GM19025 (cell line): ENCODE measurements around the gene S100PBP.

ENCODE experiments used
- ATAC-seq: cut with Tn5 transposase; IDR thresholded peaks from one replicate; pipeline ENCODE4 v1.9.1; 2021; ENCODE audit warnings: mild to moderate bottlenecking, low read depth, moderate library complexity; ENCODE audit not compliant: unreplicated experiment

The S100PBP gene

GRCh38 chr1:32884726-32885125 lies 67.3 kb downstream of the S100PBP start:
- ATAC-seq: no peak

DNA sequence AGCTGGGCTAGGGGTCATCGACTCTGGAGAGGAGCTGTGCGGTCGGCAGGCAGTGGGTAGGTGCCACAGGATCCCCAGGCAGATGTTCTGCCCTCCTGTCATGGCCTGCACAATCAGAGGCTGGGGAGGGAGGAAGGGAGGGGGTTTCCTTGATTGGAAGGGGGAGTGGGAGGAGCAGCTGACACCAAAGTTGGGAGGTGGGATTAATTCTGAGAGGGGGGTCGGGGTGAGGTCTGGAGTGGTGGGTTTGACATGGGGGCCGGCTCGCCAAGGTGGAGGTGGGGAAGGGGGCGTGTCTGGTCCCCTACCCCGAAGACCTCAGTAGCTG lies 68.2 kb downstream of the S100PBP start:
- no peak for ATAC-seq

- no peak for ATAC-seq
Measured at GRCh38 chr1:32886004-32886827, 68.8 kb downstream of the S100PBP start, which contains the start of gene HPCA. HPCA (plus strand) TSS chr1:32886491; CDS start chr1:32888899, 2,408 bp downstream.

DNA sequence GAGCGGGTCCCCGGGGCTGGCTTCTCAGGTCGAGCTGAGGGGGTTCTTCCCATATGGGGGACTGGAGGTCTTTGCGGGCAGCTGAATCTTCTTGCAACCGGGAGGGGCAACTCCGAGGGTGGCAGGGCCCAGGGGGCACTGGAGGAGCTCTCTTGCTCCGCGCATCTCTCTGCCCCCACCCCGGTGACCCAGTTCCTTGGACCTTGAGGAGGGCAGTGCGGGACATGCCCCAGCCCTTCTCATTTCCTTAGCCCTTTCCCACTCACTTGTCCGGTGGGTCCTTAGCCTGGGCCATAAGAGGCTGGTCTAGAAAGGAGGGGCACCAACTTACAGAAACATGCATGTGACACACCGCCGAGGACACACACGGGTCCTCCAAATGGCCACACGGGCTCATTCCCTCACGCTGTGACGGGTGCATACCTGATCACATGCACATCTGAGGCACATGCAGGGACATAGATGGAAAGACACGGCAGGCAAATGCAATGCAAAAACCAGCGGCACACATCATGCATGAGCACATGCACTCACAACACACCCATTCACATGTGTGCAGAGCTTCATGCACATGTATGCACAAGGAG lies 69.5 kb downstream of the S100PBP start:
- ATAC-seq: no peak

DNA sequence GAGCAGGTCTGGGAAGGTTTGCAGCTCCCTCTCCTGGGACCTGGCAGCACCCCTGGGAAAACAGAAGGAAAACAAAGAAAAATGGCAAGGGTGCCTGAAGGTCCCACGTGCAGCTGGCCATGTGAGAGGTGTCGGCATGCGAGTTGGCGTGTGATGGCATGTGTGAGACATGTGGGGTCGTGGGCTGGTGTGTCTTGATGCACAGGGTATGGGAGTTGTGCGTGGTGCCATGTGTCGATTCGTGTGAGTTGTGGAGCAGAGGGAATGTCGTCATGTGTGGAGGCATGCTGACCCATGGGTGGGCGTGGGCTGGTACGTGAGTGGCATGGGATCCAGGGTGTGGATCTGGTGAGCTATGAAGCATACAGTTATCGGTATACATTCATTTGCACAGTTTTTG lies 70.2 kb downstream of the S100PBP start:
- no peak for ATAC-seq

- ATAC-seq: no peak
Measured at GRCh38 chr1:32888134-32888533, 70.7 kb downstream of the S100PBP start.

DNA sequence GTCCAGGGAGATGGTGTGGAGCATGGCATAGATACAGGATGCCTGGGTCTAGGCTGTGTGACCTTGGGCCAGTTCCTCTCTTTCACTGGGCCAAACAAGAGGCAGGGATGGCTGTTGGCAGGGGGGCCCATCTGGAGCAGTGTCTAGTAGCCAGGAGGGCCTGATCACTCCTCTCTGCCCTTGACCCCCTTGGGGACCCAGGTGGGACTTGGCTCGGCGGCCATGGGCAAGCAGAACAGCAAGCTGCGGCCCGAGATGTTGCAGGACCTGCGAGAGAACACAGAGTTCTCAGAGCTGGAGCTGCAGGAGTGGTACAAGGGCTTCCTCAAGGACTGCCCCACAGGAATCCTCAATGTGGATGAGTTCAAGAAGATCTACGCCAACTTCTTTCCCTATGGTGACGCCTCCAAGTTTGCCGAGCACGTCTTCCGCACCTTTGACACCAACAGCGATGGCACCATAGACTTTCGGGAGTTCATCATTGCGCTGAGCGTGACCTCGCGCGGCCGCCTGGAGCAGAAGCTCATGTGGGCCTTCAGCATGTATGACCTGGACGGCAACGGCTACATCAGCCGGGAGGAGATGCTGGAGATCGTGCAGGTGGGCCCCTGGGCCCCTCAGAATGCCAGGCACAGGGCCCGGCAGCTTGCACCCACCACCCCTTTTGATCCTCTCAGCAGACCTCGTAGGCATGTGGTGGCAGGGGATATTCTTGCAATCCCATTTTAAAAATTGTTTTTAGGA lies 71.4 kb downstream of the S100PBP start:
- no peak for ATAC-seq

DNA sequence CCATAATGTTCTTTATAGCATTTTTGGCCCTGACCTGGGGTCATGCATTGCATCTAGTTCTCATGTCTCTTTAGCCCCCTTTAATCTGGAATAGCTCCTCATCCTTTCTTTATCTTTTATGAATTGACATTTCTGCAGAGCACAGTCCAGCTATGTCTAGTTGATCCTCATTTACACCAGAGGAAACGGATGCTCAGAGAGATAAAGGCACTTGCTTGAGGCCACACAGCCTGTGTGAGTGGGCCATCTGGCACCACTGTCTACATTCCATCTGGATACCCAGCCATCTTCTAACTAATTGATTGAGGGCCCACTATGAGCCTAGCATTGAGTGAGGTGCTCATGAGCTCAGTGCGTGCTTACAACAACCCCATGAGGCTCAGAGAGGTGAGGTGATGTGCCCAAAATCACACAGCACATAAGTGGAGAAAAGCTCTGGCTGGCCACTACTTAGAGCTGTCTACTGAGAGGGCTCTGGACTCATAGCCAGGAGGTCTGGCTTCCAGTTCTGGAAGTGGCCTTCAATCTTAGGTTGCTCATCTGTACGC lies 72.4 kb downstream of the S100PBP start:
- no peak for ATAC-seq

- ATAC-seq: no peak
Measured at GRCh38 chr1:32890516-32891240, 73.2 kb downstream of the S100PBP start.

- no peak for ATAC-seq
Measured at GRCh38 chr1:32891241-32891570, 73.8 kb downstream of the S100PBP start.

DNA sequence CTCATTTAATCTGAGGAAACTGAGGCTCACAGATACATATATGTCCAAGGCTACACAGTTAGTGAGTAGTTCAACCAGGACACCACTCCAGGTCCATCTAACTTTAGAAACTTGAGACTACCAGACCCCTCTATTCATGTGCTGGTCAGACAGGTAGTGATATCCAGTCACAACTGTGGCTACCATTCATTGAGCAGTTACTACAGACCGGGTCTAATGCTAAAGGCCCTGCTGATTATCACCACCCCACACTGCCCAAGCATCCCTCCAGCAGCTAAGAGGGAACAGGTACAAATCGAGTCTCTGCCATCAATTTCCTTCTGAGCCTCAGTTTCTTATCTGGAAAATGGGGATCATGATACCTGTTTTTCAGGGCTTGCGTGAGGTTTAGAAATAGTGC lies 74.2 kb downstream of the S100PBP start:
- no peak for ATAC-seq

GRCh38 chr1:32892368-32893197 lies 75.1 kb downstream of the S100PBP start:
- ATAC-seq: no peak

DNA sequence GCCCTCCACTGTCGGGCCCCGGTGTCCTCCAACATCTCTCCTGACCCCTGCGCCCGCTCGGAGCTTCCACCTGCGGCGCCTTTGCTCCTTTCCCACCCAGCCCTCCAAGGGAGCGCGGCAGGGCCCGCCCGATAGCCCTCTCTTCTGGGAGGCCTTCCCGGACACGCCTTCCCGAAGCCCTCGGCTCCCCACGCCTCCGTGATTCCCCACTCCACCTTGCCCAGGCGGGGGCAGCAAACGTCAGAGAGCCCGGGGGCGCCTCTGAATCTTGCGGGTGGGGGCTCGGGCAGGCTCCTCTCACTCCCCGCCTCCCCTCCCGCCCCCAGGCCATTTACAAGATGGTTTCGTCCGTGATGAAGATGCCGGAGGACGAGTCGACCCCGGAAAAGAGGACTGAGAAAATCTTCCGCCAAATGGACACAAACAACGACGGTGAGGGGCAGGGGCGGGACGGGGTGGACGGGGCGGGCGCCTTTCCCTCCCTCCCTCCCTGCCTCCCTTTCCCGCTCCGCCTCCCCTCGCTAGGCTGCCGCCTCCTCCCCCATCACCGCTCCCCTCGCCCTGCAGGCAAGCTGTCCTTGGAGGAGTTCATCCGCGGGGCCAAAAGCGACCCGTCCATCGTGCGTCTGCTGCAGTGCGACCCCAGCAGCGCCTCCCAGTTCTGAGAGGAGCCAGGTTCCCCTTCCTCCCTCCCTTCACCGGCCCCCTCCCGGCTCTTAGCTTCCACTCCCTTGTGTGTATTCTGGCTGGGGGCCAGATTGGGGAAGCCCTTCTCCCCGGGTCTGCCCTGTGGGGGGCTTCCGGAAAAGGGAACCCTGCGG lies 76.0 kb downstream of the S100PBP start:
- ATAC-seq: no peak

GRCh38 chr1:32894019-32894600 lies 76.7 kb downstream of the S100PBP start:
- ATAC-seq: no peak

DNA sequence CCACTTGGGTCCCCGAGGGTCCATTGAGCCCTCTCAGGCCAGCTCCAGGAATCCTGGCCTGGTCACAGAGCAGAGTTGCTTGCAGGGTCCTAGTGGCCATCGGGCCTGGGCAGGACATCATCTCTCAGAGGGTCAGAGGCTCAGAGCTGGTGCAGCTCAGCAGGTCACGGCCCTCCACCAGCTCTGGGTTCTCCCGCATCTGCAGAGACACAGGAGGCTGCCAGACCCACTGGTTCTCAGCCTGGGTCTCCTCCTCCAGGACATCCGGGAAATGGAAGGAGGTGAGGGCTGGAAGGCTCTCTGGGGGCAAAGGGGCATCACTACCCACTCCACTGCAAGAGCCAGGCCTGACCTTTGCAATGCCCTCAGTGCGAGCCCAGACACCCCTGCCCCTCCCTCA lies 77.2 kb downstream of the S100PBP start:
- no peak for ATAC-seq

GRCh38 chr1:32895325-32896215 lies 78.1 kb downstream of the S100PBP start:
- ATAC-seq: no peak

DNA sequence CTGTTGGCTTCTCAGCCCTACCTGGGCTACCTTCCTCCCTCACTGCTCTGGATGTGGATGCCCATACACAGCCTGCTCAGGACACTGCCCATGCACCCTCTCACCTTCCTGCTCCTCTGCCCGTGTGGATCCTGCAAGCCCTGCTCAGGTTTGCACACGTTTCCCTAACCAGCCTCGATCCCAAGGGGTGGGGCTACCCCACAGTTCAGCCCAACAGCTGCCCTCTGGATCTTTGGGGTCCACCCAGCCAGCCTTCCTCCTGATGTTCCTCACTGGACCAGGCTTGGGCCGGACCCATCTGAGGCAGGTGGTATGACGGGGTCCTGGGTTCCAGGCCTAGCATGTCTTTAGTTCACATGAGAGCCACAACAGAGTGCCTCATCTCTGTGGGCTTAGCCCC lies 79.0 kb downstream of the S100PBP start:
- no peak for ATAC-seq
